Sigmoid colon (tissue), 6 donors: ENCODE data around the gene SORL1-AS1.

ENCODE experiments used
- DNase-seq: peaks from one replicate; pipeline ENCODE4 v3.0.0-alpha.2; 2019
- H3K27ac ChIP-seq, 4 donors: fragments of 200-600 bp; sonication (generic); one replicate each; pipeline ENCODE4 v1.5.1; 2016 to 2019; ENCODE audit warnings: mild to moderate bottlenecking in 1 of 4
- H3K27me3 ChIP-seq, 3 donors: fragments of 200-600 bp; sonication (generic); one replicate each; pipeline ENCODE4 v1.5.1; 2019; ENCODE audit warnings: mild to moderate bottlenecking in 1 of 3
- H3K36me3 ChIP-seq, 4 donors: fragments of 200-600 bp; sonication (generic); one replicate each; pipeline ENCODE4 v1.5.1; 2016 to 2019
- H3K4me1 ChIP-seq, 4 donors: fragments of 200-600 bp; sonication (generic); one replicate each; pipeline ENCODE4 v1.5.1; 2017 to 2019
- H3K4me3 ChIP-seq, 4 donors: fragments of 200-600 bp; sonication (generic); one replicate each; pipeline ENCODE4 v1.5.1; 2017 to 2019; ENCODE audit warnings: mild to moderate bottlenecking in 2 of 4, moderate library complexity in 1 of 4
- H3K9me3 ChIP-seq, 4 donors: fragments of 200-600 bp in 3 of 4; sonication (generic) in 3 of 4; one replicate each; pipeline versions ENCODE4 v1.5.1 to v1.6.1; 2013 to 2019
- EP300 ChIP-seq, 4 donors: sonication (generic); formaldehyde crosslinking; IDR thresholded peaks; one replicate each; pipeline ENCODE4 v1.6.1; 2017; ENCODE audit warnings: antibody characterized with exemption in 4 of 4
- POLR2A ChIP-seq, 2 donors: fragments of 450-650 bp; IDR thresholded peaks; one replicate each; pipeline ENCODE4 v1.6.1; 2016; ENCODE audit warnings: antibody characterized with exemption in 2 of 2, mild to moderate bottlenecking in 2 of 2, moderate library complexity in 2 of 2
- POLR2AphosphoS5 ChIP-seq, 4 donors: sonication (generic); formaldehyde crosslinking; IDR thresholded peaks; one replicate each; pipeline ENCODE4 v1.6.1; 2017; ENCODE audit warnings: antibody characterized with exemption in 4 of 4
- WGBS, 2 donors: extraction: QIAGEN DNeasy Blood & Tissue Kit; methylation state at CpG; one replicate each; pipeline ENCODE4 v1.1.7; 2013; 5-methylcytosine and 5-hydroxymethylcytosine counted together
- intact Hi-C: fragments of 100-400 bp; cut with DNase I; formaldehyde crosslinking; loops from one replicate; pipeline ENCODE4 v1.15.1; 2023
- TF ChIP-seq, protein P1 (sequence below), 4 experiments: fragments of 450-650 bp in 3 of 4; fragments of 200-600 bp in 1 of 4; IDR thresholded peaks; one replicate each; pipeline ENCODE4 v1.5.1; 2016 to 2019; ENCODE audit warnings: antibody characterized with exemption in 4 of 4, mild to moderate bottlenecking in 3 of 4, moderate library complexity in 2 of 4
- donor health status: healthy with polysubstance abuse.
- donor health status: healthy.

Gene SORL1-AS1

GRCh38 chr11:121444526-121444925 lies 8.2 kb downstream of the SORL1-AS1 start:
- no peaks in the 10 kb centered on the region for H3K36me3 ChIP-seq
- no peak for TF ChIP-seq POLR2A (IDR thresholded peaks at IDR 0.05)
- TF ChIP-seq EP300 (IDR thresholded peaks at IDR 0.05): no peak
- no peak for TF ChIP-seq POLR2AphosphoS5 (IDR thresholded peaks at IDR 0.05)
- TF ChIP-seq, protein P1, sequence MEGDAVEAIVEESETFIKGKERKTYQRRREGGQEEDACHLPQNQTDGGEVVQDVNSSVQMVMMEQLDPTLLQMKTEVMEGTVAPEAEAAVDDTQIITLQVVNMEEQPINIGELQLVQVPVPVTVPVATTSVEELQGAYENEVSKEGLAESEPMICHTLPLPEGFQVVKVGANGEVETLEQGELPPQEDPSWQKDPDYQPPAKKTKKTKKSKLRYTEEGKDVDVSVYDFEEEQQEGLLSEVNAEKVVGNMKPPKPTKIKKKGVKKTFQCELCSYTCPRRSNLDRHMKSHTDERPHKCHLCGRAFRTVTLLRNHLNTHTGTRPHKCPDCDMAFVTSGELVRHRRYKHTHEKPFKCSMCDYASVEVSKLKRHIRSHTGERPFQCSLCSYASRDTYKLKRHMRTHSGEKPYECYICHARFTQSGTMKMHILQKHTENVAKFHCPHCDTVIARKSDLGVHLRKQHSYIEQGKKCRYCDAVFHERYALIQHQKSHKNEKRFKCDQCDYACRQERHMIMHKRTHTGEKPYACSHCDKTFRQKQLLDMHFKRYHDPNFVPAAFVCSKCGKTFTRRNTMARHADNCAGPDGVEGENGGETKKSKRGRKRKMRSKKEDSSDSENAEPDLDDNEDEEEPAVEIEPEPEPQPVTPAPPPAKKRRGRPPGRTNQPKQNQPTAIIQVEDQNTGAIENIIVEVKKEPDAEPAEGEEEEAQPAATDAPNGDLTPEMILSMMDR (IDR thresholded peaks at IDR 0.05): no peak
- no peaks in the 10 kb centered on the region for H3K9me3 ChIP-seq
- no peaks in the 10 kb centered on the region for H3K4me1 ChIP-seq
- H3K4me3 ChIP-seq: no peak overlapping the region
- H3K27ac ChIP-seq: no peak overlapping the region
- intact Hi-C loops: no loop called here
- WGBS, 2 donors: 90 to 94% methylated on average over 3 of the region's 3 CpGs
- H3K27me3 ChIP-seq: no peaks in the 10 kb centered on the region
- no peak for DNase-seq

DNA sequence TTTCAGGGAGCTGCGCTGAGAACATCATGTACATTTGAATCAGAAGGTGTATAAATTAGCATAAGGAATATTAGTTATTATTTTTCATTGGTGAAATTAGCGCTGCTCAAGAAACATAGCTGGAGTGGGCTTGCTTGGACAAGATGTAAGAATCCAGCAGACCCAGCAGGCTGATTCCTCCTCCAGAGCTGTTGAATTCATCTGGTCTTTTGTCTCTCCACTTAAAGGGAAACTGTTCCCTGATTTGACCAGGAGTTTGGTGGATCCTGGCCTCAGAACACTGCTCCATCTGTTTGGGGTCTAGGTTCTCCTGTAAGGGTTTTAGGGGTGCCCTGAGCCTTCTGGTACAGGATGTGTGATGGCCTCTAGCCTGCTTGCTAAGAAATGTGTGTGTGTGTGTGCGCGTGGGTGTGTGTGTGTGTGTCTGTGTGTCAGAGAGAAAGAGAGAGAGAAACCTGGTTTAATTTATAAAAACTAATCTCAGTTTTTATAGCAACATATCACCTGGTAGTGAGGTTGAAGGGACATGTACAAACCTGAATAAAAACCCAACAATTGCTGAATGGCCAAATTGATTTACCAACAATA lies 9.0 kb downstream of the SORL1-AS1 start:
- H3K9me3 ChIP-seq: no peaks in the 10 kb centered on the region
- no peak overlapping the region for H3K4me3 ChIP-seq
- no peaks in the 10 kb centered on the region for H3K27me3 ChIP-seq
- H3K36me3 ChIP-seq: no peaks in the 10 kb centered on the region
- no peak for DNase-seq
- TF ChIP-seq EP300 (IDR thresholded peaks at IDR 0.05) (no peak), POLR2A (IDR thresholded peaks at IDR 0.05) (no peak), POLR2AphosphoS5 (IDR thresholded peaks at IDR 0.05) (no peak)
- TF ChIP-seq, protein P1 (IDR thresholded peaks at IDR 0.05): no peak
- 97 to 99% methylated on average over 4 of the region's 4 CpGs for WGBS, 2 donors
- H3K27ac ChIP-seq: no peak overlapping the region
- intact Hi-C loops: no loop called here
- no peaks in the 10 kb centered on the region for H3K4me1 ChIP-seq

- Histone ChIP-seq H3K27me3 (no peaks in the 10 kb centered on the region), H3K27ac (no peak overlapping the region), H3K4me1 (no peaks in the 10 kb centered on the region), H3K9me3 (no peaks in the 10 kb centered on the region), H3K4me3 (no peak overlapping the region), H3K36me3 (no peaks in the 10 kb centered on the region)
- intact Hi-C loops: no loop called here
- WGBS, 2 donors: 88 to 94% methylated on average over 2 of the region's 2 CpGs
- no peak for TF ChIP-seq EP300 (IDR thresholded peaks at IDR 0.05)
- no peak for DNase-seq
Measured at GRCh38 chr11:121441521-121441920, 11.2 kb downstream of the SORL1-AS1 start.

GRCh38 chr11:121439759-121440158 lies 13.0 kb downstream of the SORL1-AS1 start:
- no peaks in the 10 kb centered on the region for H3K27me3 ChIP-seq
- no peaks in the 10 kb centered on the region for H3K36me3 ChIP-seq
- no peaks in the 10 kb centered on the region for H3K4me1 ChIP-seq
- DNase-seq: no peak
- no peaks in the 10 kb centered on the region for H3K9me3 ChIP-seq
- no peak overlapping the region for H3K27ac ChIP-seq
- intact Hi-C loops: no loop called here
- H3K4me3 ChIP-seq: no peak overlapping the region
- TF ChIP-seq EP300 (IDR thresholded peaks at IDR 0.05) (no peak), POLR2A (IDR thresholded peaks at IDR 0.05) (no peak), POLR2AphosphoS5 (IDR thresholded peaks at IDR 0.05) (no peak)
- TF ChIP-seq, protein P1 (IDR thresholded peaks at IDR 0.05): no peak

- WGBS, 2 donors: 77 to 88% methylated on average over 4 of the region's 4 CpGs
- intact Hi-C loops: no loop called here
- no peaks in the 10 kb centered on the region for H3K4me1 ChIP-seq
- H3K36me3 ChIP-seq: no peaks in the 10 kb centered on the region
- H3K9me3 ChIP-seq: no peaks in the 10 kb centered on the region
- TF ChIP-seq, protein P1 (IDR thresholded peaks at IDR 0.05): no peak
- TF ChIP-seq POLR2AphosphoS5 (IDR thresholded peaks at IDR 0.05) (no peak), EP300 (IDR thresholded peaks at IDR 0.05) (no peak), POLR2A (IDR thresholded peaks at IDR 0.05) (no peak)
- H3K4me3 ChIP-seq: no peak overlapping the region
- no peak overlapping the region for H3K27ac ChIP-seq
- DNase-seq: no peak
- H3K27me3 ChIP-seq: no peaks in the 10 kb centered on the region
Measured at GRCh38 chr11:121439337-121439736, 13.4 kb downstream of the SORL1-AS1 start.
